Epithelial cell of esophagus (primary cell): Measurements from ENCODE around the gene TRAPPC5.

Experiments used
- DNase-seq: peaks from one replicate; pipeline ENCODE4 v3.0.0; 2010; ENCODE audit warnings: low read depth
- H3K4me3 ChIP-seq: 2 replicates; pipeline ENCODE4 v1.5.1; 2011; ENCODE audit warnings: mild to moderate bottlenecking, low read length, control low read depth
- CTCF ChIP-seq: IDR thresholded peaks from 2 replicates; pipeline ENCODE4 v1.5.1; 2011; ENCODE audit warnings: low read depth, mild to moderate bottlenecking, low read length, control low read depth, inconsistent platforms; ENCODE audit not compliant: insufficient read depth; ENCODE audit errors: missing control alignments

Gene TRAPPC5

DNA sequence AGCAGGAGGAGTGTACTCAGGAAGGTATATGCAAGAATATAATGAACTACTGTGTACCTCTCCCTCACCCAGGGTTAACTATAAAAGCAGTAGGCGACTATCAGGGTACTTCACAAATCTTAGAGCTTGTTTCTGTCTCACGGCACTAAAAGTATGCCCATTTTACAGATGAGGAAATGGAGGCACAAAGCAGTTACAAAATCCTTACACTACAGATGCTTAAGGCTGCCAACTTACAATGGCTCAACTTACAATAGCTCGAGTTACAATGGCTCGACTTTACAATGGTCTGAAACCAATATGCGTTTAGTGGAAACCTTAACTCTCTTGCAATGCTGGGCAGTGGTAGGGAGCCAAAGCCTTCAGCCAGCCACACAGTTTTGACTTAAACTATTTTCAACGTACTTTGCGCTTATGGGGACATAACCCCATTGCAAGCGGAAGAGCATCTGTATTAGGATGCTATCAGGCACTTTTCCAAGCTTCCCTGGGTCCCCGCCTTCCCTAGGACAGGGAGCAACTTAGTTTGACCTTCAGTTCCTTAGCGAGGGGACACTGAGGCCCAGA, 17.2 kb downstream of the TRAPPC5 start:
- no peak for TF ChIP-seq CTCF
- no peak for DNase-seq
- H3K4me3 ChIP-seq, result no peak overlapping the region

DNA sequence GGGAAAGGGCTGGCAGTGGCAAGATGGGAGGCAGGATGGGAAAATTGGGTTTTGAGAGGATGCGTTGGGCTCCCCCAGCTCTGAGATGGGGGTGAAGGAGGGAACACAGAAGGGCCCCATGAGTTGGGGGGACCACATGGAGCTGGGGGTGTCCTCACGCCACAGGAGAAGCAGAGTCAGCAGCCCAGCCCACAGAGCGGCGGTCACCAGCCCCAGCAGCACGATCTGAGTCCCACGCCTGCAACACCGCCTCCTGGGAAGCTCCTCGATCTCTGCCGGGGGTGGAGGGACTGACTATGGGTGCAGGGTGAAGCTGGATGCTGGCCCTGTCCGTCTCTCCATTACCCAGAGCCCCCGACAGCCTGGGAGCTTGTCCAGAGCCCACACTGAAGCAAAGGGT, 17.9 kb downstream of the TRAPPC5 start:
- no peak overlapping the region for H3K4me3 ChIP-seq
- no peak for TF ChIP-seq CTCF
- no peak for DNase-seq

DNA sequence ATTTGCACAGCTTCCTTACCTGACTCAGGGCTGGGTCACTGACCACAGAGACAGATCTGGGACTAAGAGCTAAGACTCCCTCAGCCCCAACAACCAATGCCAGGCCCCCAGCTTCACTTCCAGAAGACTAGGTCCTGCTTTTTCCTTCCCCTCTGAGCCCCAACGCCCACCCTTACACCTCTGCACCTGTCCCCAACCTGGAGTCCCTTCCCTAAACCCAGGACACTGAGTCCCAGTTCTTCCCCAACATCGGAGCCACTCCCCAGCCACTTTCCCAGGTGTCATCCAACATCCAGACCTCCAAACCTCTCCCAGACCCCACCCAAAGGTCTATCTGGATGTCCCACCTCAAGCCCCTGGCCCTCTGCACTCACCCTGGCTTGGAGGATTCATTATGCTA, 18.4 kb downstream of the TRAPPC5 start:
- TF ChIP-seq CTCF, result no peak
- no peak overlapping the region for H3K4me3 ChIP-seq
- no peak for DNase-seq

- no peak for TF ChIP-seq CTCF
- no peak overlapping the region for H3K4me3 ChIP-seq
- peak; percentile 61 for DNase-seq
Observed at GRCh38 chr19:7699417-7700401, 19.1 kb downstream of the TRAPPC5 start.

DNA sequence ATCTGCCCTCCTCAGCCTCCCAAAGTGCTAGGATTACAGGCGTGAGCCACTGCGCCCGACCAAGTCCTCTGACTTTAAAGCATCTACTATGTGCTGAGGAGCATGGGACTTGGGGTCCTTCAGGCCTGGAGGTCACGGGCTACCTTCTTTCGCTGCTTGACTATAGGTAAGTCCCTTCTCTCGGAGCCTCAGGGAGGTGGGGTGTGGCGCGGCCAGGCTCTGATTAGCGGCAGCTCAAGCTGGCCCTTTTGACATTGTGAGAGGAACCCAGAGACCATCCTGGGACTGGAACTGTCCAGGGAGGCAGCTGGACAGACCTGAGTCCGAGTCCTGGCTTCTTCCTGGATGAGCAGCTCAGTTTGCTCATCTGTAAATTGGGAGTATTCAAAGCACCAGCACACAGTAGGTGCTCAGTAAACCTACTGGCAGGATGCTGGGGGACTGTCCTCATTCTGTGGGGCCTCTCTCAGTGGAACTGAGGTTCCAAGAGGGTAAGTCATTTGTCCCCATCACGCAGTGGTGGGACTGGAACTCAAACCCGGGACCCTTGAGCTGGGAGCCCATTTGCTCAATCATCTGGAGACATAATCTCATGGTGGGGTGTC, 20.5 kb downstream of the TRAPPC5 start:
- H3K4me3 ChIP-seq, result no peak overlapping the region
- DNase-seq, result no peak
- TF ChIP-seq CTCF, result no peak

- no peak within 1 kb of the TSS for H3K4me3 ChIP-seq
- no peak for DNase-seq
- no peak for TF ChIP-seq CTCF
Observed at GRCh38 chr19:7701654-7702457, 21.2 kb downstream of the TRAPPC5 start, which contains the start of gene FCER2. Gene FCER2 (minus strand): TSS chr19:7702131. CDS start chr19:7699760, 2,371 bp downstream.
